ENCODE data around the gene GPR176. TPM values are rescaled to one million over a fixed set of nuclear protein-coding genes. Genes with fewer than 3 reads are reported as not detected.

The GPR176 gene, protein sequence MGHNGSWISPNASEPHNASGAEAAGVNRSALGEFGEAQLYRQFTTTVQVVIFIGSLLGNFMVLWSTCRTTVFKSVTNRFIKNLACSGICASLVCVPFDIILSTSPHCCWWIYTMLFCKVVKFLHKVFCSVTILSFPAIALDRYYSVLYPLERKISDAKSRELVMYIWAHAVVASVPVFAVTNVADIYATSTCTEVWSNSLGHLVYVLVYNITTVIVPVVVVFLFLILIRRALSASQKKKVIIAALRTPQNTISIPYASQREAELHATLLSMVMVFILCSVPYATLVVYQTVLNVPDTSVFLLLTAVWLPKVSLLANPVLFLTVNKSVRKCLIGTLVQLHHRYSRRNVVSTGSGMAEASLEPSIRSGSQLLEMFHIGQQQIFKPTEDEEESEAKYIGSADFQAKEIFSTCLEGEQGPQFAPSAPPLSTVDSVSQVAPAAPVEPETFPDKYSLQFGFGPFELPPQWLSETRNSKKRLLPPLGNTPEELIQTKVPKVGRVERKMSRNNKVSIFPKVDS
- polyA plus RNA-seq, result 8.3 and 9.8 TPM in 2 replicates
- 16.4 and 17.3 TPM in 2 replicates for polyA minus RNA-seq

DNA sequence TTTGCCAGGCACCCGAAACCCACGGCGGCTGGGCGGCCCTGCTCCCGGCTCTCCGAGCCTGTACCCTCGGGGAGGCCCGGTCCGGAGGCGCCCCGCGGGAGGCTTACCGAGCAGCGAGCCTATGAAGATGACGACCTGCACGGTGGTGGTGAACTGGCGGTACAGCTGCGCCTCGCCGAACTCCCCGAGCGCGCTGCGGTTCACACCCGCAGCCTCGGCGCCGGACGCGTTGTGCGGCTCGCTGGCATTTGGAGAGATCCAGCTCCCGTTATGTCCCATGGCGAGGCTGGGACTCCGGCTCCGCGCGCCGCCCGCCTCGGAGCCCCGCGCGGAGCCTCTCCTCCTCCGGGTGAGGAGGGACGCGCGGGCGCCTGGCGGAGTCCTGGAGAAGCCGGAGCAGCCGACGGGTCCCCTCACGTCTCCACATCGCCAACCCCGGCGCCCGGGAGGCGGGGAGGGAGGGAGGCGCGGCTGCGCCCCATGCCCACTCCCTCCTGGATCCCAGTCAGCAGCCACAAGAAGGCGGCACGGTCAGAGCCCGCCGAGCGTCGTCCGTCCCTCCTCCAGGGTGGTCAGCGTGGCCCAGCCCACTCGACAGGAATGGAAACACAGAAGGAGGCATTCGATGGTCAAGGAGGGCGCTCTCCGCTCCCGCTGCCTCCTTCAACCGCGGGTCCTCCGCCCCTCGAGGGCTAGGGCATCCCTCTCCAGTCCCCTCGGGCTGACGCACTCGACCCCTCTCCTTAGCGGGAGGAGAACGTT is at the start of gene GPR176:
TSS of gene GPR176 (minus strand) at position 519 of the 762 bp plus-strand sequence. CDS start at position 279, 240 bp downstream.
- H3F3A ChIP-seq (ENCODE audit: insufficient read depth, low read length, poor library complexity, severe bottlenecking), result no peaks in the 10 kb centered on the region
- H3K27ac ChIP-seq (ENCODE audit: low read length), result no peak within 1 kb of the TSS
- no peaks in the 10 kb centered on the region for H3K79me2 ChIP-seq (replicated peaks; ENCODE audit: insufficient read depth, low read length)
- TF ChIP-seq POLR2AphosphoS5 (IDR thresholded peaks at IDR 0.05), result peak; percentile 18
- no peak for TF ChIP-seq TAF1 (IDR thresholded peaks at IDR 0.05; ENCODE audit: low read depth)
- H4K20me1 ChIP-seq (ENCODE audit: insufficient read depth), result no peaks in the 10 kb centered on the region
- peaks cover 33% of the 10 kb centered on the region for H3K27me3 ChIP-seq (ENCODE audit: insufficient read depth, low read depth, low read length)
- H3K9ac ChIP-seq (ENCODE audit: low read length), result peak within 1 kb of the TSS; percentile 53
- no peaks in the 10 kb centered on the region for H3K9me3 ChIP-seq (ENCODE audit: low read length)
- H3K4me3 ChIP-seq (ENCODE audit: low read length), result peak within 1 kb of the TSS; percentile 73
- H3K9me2 ChIP-seq (ENCODE audit: insufficient read depth, low read length), result no peaks in the 10 kb centered on the region
- H3K4me2 ChIP-seq (ENCODE audit: low read length), result no peak within 1 kb of the TSS
- H2AFZ ChIP-seq (ENCODE audit: low read depth, low read length), result no peak within 1 kb of the TSS
- H3K36me3 ChIP-seq (ENCODE audit: insufficient read depth, low read length), result no peaks in the 10 kb centered on the region

DNA sequence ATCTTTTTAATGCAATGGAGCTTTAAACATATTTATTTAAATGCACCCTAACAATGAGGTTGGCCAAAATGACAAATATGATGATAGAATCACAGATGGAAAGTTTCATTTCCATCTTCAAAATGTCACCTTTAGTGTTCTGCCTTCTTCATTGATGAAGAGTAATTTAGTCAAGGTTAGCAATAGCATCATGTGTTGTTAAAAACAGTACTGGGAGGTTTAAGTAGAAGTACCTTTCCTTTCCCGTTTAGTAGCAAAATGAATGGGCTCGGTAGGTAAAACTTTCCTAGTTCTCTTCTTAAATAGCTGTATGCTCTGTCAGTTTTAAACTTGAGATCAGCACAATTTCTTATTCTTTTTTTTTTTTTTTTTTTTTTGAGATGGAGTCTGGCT is 48.9 kb upstream of the GPR176 start:
- Histone ChIP-seq H3K27ac (ENCODE audit: low read length) (no peak overlapping the region), H2AFZ (ENCODE audit: low read depth, low read length) (no peak overlapping the region), H3K36me3 (ENCODE audit: insufficient read depth, low read length) (no peaks in the 10 kb centered on the region), H3F3A (ENCODE audit: insufficient read depth, low read length, poor library complexity, severe bottlenecking) (no peaks in the 10 kb centered on the region), H3K27me3 (ENCODE audit: insufficient read depth, low read depth, low read length) (no peaks in the 10 kb centered on the region), H3K4me2 (ENCODE audit: low read length) (no peak overlapping the region), H3K4me3 (ENCODE audit: low read length) (no peak overlapping the region), H4K20me1 (ENCODE audit: insufficient read depth) (no peaks in the 10 kb centered on the region), H3K9me3 (ENCODE audit: low read length) (no peaks in the 10 kb centered on the region), H3K79me2 (replicated peaks; ENCODE audit: insufficient read depth, low read length) (no peaks in the 10 kb centered on the region), H3K9ac (ENCODE audit: low read length) (no peak overlapping the region), H3K9me2 (ENCODE audit: insufficient read depth, low read length) (no peaks in the 10 kb centered on the region)
- TF ChIP-seq, protein P1, sequence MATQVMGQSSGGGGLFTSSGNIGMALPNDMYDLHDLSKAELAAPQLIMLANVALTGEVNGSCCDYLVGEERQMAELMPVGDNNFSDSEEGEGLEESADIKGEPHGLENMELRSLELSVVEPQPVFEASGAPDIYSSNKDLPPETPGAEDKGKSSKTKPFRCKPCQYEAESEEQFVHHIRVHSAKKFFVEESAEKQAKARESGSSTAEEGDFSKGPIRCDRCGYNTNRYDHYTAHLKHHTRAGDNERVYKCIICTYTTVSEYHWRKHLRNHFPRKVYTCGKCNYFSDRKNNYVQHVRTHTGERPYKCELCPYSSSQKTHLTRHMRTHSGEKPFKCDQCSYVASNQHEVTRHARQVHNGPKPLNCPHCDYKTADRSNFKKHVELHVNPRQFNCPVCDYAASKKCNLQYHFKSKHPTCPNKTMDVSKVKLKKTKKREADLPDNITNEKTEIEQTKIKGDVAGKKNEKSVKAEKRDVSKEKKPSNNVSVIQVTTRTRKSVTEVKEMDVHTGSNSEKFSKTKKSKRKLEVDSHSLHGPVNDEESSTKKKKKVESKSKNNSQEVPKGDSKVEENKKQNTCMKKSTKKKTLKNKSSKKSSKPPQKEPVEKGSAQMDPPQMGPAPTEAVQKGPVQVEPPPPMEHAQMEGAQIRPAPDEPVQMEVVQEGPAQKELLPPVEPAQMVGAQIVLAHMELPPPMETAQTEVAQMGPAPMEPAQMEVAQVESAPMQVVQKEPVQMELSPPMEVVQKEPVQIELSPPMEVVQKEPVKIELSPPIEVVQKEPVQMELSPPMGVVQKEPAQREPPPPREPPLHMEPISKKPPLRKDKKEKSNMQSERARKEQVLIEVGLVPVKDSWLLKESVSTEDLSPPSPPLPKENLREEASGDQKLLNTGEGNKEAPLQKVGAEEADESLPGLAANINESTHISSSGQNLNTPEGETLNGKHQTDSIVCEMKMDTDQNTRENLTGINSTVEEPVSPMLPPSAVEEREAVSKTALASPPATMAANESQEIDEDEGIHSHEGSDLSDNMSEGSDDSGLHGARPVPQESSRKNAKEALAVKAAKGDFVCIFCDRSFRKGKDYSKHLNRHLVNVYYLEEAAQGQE (IDR thresholded peaks at IDR 0.05; ENCODE audit: borderline replicate concordance), result no peak
- TF ChIP-seq TAF1 (IDR thresholded peaks at IDR 0.05; ENCODE audit: low read depth) (no peak), EZH2 (IDR thresholded peaks at IDR 0.05; ENCODE audit: borderline replicate concordance, insufficient read depth, low read length, poor library complexity, severe bottlenecking) (no peak), SMC3 (conservative IDR thresholded peaks at IDR 0.05; ENCODE audit: poor library complexity) (no peak), EP300 (conservative IDR thresholded peaks at IDR 0.05; ENCODE audit: poor library complexity, severe bottlenecking) (no peak), MXI1 (conservative IDR thresholded peaks at IDR 0.05; ENCODE audit: poor library complexity, severe bottlenecking) (no peak), POLR2AphosphoS5 (IDR thresholded peaks at IDR 0.05) (no peak), RAD21 (conservative IDR thresholded peaks at IDR 0.05) (no peak)
- TF ChIP-seq, protein P2, sequence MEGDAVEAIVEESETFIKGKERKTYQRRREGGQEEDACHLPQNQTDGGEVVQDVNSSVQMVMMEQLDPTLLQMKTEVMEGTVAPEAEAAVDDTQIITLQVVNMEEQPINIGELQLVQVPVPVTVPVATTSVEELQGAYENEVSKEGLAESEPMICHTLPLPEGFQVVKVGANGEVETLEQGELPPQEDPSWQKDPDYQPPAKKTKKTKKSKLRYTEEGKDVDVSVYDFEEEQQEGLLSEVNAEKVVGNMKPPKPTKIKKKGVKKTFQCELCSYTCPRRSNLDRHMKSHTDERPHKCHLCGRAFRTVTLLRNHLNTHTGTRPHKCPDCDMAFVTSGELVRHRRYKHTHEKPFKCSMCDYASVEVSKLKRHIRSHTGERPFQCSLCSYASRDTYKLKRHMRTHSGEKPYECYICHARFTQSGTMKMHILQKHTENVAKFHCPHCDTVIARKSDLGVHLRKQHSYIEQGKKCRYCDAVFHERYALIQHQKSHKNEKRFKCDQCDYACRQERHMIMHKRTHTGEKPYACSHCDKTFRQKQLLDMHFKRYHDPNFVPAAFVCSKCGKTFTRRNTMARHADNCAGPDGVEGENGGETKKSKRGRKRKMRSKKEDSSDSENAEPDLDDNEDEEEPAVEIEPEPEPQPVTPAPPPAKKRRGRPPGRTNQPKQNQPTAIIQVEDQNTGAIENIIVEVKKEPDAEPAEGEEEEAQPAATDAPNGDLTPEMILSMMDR (IDR thresholded peaks at IDR 0.05; ENCODE audit: poor library complexity, severe bottlenecking), result no peak
